GM19240 (cell line): ENCODE measurements around the gene HVCN1.
"Not testable (repeated sequence)": the region's sequence is repeated elsewhere in the genome, so short reads cannot be mapped to it uniquely, and the experiment has no call there.

Source experiments
- DNase-seq: peaks from one replicate; pipeline ENCODE4 v3.0.0; 2011; ENCODE audit warnings: low spot score; ENCODE audit not compliant: insufficient read length

The HVCN1 gene

GRCh38 chr12:110668480-110669192 lies 20.3 kb downstream of the HVCN1 start:
- DNase-seq, result no peak

DNA sequence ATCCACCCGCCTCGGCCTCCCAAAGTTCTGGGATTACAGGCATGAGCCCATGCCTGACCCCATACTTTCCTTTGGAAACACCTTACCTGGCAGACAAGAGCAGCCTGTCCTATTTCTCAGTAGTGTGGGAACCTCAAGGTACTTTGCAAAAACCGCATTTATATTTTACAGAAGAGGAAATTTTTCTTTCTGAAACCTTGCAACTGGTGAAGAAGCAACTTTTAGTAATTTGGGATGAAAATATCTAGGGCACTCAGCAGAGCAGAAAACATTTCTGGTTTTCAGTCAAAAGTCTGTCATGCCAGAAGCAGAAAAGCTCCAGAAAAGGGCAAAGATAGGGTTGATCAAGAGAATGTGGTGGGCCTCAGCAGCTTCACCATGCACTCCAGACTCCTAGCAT lies 21.2 kb downstream of the HVCN1 start:
- no peak for DNase-seq

DNA sequence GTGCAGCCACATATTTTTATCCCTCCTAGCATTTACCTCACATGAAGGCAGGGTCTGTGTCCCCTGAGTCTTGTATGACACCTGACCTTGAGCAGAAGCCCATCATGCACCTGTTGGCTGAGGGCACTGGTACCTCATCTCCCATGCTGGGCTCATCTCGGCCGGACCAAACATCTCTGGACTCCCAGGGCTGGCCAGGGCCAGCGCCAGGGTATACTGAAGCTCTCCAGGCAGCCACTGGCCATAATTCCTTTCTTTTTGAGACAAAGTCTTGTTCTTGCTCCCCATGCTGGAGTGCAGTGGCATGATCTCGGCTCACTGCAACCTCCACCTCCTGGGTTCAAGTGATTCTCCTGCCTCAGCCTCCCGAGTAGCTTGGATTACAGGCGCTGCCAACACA lies 22.0 kb downstream of the HVCN1 start:
- DNase-seq, result no peak

- peak; percentile 52 for DNase-seq
Measured at GRCh38 chr12:110661337-110661972, 27.5 kb downstream of the HVCN1 start.

GRCh38 chr12:110658878-110659277 lies 30.0 kb downstream of the HVCN1 start:
- no peak for DNase-seq

GRCh38 chr12:110658242-110658641 lies 30.7 kb downstream of the HVCN1 start:
- no peak for DNase-seq

GRCh38 chr12:110657747-110658146 lies 31.2 kb downstream of the HVCN1 start:
- DNase-seq, result no peak

DNA sequence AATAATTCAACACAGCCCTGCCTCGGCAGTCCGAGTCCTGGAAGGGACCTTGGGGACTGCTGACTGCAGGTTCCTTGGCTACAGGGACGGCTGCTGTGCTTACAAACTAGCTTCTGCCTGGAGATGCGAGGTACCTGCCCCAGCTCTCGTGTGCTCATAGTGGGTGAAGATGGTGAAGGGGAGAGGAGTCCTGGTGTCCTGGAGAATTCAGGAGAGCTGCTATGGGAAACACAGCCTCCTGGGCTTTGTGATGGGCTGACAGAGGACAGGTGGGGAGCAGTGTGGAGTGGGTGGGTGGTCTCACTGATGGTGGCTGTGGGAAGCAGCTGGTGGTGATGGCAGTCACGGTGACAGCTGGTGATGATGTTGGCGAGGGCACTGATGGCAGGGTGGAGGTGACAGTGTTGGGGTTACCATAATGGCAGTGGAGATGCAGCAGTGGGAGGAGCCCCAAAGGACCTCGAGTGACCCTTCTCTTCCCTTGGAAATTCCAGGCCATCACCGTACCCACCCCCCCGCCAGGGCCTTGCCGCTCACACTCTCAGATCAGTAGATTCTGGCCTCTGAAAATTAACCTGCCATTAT lies 32.8 kb downstream of the HVCN1 start:
- DNase-seq, result no peak

DNA sequence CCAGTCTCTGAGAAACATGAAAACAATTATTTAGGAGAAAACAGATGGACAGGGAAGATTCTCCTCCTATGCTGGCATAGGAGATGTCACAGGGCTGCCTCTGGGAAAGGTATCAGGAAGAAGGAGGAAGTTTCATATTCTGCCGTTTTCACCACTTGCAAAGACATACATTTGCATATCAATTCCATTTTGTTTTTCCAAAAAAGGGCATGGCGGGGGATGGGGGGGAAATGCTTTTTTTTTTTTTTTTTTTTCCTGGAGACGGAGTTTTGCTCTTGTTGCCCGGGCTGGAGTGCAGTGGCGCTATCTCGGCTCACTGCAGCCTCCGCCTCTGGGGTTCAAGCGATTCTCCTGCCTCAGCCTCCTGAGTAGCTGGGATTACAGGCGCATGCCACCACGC lies 34.7 kb downstream of the HVCN1 start:
- DNase-seq, result not testable (repeated sequence)

- DNase-seq, result no peak
Measured at GRCh38 chr12:110649341-110649847, 39.5 kb downstream of the HVCN1 start.

DNA sequence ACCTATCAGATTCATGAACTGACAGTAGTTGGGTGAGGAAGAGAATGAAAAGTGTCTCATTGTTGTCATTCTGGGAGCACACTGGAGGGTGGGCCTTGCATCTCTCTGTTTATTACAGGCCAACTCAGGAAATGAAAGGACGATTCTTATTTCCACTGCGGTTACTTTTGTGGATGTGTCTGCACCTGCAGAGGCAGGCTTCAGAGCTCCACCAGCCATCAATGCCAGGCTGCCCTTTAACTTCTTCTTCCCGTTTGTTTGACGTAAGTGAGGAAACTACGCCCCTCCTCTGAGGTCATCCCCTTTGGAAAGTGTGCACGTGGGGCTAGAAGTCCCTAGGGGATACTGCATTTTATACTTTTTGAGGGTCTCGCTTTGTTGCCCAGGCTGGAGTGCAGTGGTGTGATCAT lies 41.3 kb downstream of the HVCN1 start:
- DNase-seq, result no peak

- DNase-seq, result no peak
Measured at GRCh38 chr12:110641521-110641920, 47.4 kb downstream of the HVCN1 start.

DNA sequence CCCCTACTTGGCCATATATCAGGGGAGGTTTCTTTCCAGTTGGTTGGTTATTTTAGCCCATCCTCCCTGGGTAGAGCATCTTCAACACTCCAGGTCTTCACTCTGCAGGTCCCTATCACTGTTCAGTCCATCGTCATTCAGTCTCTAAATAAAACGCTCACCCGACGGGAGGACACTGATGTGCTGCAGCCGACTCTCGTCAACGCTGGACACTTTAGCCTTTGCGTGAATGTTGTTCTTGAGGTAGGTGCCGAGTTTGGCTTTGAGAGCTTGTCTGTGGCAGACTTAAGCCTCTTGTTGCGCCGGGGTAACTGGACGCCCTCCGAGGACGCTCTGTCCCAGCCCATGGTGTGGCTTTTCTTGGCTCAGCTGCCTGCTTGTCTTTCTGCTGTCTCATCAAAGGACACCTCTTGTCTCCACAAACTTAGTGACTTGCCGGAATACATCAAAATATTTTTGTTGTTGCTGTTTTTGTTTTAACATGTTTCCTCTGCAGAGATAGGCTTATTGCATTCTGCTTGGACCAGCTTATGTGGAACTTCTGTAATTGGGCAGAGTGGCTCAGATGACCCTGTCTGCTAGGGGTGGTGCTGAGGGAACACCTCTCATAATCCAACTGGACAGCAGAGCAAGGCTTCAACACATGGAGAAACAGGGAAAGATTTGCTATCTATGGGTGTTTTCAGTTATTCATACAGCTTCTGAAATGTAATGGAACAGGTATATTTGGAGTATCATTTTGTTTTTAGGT lies 48.5 kb downstream of the HVCN1 start:
- DNase-seq, result no peak

- DNase-seq, result no peak
Measured at GRCh38 chr12:110639336-110640141, 49.4 kb downstream of the HVCN1 start.

GRCh38 chr12:110638796-110639195 lies 50.1 kb downstream of the HVCN1 start:
- no peak for DNase-seq

- no peak for DNase-seq
Measured at GRCh38 chr12:110637869-110638441, 51.0 kb downstream of the HVCN1 start.

DNA sequence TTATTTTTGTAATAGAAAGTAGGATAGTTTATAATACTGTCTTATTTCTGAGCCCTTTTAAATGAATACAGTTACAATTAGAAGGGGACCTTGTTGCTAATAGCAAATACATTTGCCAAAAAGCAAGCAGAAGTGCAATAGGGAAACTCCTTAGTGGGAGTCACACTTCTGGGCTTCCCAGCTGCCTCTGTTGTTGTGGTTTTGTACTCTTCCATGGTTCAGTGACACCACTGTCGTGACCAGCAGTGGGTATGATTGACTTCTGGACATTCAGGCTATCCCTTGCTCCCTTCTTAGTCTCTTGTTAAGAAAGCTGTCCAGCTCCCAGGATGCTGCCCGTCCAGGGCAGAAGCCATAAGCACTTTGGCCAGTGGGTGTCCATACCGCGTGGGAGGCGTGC lies 52.4 kb downstream of the HVCN1 start:
- no peak for DNase-seq

- no peak for DNase-seq
Measured at GRCh38 chr12:110635055-110635454, 53.9 kb downstream of the HVCN1 start.

DNA sequence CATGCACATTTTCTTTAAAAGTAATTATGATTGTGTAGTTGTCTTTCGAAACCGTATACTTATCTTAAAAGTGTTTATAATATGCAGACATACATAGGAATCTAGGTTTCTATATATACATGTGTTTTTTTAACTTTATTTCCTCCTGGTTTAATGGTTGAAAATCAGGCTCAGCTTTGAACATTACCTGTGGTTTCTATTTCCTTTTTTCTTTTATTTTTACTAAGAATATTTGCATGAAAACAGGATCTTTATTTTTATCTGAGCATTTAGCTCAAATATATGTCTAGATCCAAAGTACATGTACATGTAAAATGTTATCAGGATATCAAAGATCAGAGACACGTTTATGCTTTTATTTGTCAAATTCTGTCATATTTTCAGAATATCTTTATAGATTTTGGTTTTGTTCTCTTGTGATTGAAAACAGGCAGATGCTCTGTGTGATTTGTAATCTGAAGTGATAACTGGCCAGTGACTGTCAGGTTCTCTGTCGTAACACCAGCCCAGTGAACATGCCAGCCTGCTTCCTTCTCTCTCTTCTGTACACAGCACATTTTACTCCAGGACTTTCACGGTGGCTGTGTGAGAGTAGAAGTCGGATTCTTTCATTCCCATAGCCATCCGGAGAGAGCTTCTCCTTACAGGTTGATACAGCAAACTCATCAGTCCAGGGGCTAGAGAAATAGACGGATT lies 61.3 kb downstream of the HVCN1 start:
- no peak for DNase-seq

DNA sequence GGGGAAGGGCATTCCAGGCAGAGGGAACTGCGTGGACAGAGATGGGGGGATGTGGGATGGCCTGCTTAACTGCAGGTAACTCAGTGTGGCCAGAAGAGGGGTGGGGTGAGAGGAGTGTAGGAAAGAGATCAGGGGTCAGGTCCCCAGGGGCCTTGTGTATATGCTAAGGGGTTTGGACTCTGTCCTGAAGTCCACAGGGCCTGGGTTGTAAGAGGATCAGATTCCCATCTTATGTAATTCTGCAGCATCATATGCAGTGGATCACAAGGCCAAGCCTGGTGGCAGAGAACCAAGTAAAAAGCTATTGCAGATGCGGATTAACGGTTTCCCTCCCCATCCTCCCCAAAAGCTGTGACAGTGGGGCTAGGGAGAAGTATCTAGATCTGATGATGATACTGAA lies 66.3 kb downstream of the HVCN1 start:
- no peak for DNase-seq
